HG02798 (cell line): ENCODE measurements around the gene WWOX.
"Not testable (repeated sequence)": the region's sequence is repeated elsewhere in the genome, so short reads cannot be mapped to it uniquely, and the experiment has no call there.

Experiments used
- ATAC-seq: cut with Tn5 transposase; IDR thresholded peaks from one replicate; pipeline ENCODE4 v1.9.1; 2021; ENCODE audit warnings: mild to moderate bottlenecking; ENCODE audit not compliant: unreplicated experiment, poor library complexity

WWOX gene

DNA sequence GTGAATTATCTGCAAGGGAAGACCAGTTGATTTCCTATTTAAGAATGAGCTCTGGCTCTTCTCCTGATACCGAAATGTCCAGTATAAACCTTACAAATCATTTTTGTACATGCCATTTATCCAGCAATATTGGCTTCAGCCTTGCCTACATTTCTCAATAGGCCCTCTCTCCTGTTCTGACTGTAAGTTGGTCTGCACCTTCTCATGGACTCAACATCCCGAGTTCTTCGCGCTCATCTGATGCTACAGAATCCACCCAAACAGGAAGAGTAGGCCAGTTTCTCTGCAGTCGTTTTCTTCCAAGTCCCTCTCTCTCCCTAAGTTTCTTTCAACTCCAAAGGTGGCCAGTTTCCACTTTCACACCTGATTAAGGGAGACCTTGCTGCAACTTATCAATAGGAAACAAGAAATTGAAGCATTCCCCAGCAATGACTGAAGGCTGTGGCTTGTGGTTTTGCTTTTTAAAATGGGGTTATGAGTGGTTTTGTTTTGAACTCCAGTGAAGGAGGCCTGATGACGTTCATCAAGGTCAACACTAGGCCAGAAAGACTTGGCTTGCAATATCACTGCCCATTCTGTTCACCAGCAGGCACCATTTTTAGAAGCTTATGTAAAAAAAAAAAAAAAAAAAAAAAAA lies 1118.0 kb downstream of the WWOX start:
- ATAC-seq: no peak

DNA sequence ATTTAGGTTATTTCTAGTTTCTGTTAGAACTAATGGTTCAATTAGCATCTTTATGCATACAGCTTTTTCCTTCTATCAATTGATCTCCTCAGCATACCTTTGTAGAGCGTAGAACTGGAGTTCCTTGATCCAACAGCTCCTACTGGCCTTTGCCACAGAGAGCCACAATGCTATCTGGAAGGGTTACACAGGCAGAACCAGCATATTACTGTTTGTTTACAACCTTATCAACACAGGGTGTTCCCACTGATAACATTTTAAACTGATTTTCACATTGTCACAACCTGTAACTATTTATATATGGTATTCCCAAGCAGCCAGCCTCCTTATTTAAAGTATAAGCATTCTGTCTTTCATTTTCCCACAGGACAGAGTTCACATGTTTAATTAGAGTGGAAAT lies 1118.9 kb downstream of the WWOX start:
- ATAC-seq: no peak

DNA sequence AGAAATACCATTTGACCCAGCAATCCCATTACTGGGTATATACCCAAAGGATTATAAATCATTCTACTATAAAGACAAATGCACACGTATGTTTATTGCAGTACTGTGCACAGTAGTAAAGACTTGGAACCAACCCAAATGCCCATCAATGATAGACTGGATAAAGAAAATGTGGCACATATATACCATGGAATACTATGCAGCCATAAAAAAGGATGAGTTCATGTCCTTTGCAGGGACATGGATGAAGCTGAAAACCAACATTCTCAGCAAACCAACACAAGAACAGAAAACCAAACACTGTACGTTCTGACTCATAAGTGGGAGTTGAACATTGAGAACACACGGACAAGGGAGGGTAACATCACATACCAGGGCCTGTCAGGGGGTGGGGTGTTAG lies 1126.5 kb downstream of the WWOX start:
- not testable (repeated sequence) for ATAC-seq

DNA sequence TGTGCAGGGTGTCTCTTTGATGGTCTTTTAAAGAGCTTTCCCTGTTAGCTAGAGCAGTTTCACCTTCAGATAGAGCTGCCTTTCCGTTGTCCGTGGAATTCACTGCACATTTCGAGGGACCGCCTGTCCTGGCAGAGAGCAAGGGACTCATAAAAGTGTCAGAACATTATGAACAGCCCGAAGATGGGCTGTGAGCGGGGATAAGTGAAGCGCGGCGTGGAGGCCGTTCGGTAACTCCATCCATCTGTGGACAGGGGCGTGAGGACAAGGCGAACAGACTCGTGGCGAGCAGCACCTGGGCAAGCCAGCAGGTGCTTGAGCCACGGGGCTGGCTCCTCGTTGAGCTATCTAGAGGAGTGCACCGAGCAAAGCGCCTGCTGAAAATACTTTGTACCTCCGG lies 1129.9 kb downstream of the WWOX start:
- no peak for ATAC-seq

DNA sequence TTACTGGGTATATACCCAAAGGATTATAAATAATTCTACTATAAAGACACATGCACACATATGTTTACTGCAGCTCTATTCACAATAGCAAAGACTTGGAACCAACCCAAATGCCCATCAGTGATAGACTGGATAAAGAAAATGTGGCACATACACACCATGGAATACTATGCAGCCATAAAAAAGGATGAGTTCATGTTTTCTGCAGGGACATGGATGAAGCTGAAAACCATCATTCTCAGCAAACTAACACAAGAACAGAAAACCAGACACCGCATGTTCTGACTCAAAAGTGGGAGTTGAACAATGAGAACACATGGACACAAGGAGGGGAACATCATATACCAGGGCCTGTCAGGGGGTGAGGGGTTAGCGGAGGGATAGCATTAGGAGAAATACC lies 1146.2 kb downstream of the WWOX start:
- not testable (repeated sequence) for ATAC-seq

DNA sequence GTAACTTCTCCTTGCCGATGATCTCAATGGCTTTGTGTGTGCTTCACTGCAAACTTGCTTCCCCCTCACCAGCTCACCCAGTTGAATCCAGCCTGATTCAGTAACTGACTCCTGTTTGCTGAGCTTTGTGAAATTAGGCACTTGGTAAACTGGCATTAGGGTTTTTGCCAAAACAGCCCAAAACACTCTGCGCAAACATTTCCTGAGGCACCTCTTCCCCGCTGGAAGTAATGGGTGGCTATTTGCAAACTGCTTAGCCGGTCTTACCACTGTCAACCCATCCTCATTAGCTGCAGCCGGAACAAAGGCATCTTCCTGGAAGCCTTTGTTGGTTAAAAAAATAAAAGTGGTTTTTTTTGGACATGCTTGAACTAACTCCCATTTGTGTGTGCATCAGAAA lies 1147.9 kb downstream of the WWOX start:
- no peak for ATAC-seq

DNA sequence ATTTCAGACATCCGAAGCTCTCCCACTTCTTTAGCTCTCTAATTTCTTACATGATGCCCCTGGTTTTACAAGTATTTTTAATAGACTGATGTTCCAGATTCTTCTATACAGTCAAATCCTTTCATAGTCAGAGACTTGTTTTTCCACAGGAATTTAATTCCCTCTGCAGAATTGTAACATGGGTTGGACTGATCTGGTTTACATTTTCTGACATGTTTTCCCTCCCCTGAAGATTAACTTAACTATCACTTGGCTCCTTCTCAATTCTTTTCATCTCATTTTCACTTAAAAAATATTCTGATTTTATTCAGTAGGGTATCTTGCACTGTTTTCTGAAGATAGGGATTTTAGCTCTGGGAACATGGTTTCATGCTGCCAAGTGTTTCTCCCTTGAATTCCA lies 1148.9 kb downstream of the WWOX start:
- no peak for ATAC-seq

DNA sequence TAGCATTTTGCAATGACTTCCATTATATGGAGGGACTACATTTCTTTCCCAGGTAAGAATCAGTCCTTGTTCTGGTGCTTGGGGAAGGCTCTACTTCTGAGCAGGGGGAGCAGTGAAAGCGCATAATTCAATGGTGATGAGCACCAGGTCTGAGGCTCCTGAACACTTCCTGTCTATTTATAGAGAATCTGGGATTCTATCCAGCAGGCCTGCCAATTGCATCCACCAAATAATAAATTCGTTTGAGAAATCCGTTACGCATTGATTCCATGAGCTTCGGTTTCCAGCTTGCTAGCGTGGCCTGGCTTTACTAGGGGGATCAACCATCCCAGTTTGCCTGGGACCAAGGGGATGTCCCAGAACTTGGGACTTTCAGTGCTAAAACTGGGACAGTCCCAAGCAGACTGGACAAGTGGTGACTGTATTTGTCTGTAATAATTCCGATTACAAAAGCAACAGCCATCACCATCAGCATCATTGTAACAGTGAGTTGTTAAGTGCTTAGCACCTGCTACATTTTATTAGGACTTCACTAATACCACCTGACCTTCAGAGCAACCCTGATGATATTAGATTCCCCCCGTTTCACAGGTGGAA lies 1151.1 kb downstream of the WWOX start:
- no peak for ATAC-seq

DNA sequence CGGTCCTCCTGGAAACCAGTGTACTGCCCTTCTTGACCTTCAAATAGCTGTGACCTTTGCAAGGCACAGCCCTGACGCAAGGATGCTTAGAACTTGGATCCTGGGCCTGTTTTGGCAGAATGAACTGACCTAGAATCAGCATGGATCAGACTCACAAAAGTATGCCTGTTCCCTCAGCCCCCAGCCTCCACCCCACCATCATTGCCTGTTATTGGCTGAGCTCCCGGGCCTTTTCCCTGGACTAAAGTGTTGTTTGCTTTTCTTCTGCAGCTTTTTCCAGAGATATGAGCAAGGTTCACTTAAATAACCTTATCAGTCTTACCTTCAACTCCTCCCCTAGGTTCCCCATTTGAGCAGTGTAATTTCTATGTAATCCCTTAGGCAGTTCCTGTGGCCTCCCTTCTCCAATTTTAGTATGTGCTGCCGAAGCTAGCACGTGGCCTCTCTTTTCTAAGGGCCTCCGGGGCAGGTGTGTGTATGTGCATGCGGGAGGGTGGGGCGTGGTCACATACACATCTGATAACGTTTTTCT lies 1153.7 kb downstream of the WWOX start:
- no peak for ATAC-seq

DNA sequence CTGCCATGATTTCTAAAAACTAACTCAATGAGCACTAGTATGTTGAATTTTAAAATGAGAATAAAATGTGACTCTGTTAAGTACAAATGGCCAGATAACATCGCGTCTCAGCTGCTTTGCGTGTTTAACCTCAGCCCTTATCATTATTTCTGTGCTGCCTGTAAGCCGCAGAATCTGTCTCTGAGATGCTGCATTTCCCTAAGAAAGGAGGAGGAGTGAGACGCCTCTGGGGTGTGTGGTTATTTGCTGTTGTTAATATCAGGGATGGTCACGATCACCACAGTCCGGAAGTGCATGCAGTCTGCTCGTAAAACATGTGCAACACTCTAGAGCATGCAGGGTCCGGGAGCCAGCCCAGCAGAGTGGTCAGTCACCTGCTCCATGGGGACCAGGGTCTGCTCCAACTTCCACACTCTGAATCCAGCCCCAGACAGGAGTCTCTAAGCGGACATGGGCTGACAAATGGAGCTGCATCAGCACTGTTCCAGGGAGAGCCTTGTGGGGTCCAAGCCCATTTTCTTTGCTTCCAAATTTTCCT lies 1158.6 kb downstream of the WWOX start:
- no peak for ATAC-seq

DNA sequence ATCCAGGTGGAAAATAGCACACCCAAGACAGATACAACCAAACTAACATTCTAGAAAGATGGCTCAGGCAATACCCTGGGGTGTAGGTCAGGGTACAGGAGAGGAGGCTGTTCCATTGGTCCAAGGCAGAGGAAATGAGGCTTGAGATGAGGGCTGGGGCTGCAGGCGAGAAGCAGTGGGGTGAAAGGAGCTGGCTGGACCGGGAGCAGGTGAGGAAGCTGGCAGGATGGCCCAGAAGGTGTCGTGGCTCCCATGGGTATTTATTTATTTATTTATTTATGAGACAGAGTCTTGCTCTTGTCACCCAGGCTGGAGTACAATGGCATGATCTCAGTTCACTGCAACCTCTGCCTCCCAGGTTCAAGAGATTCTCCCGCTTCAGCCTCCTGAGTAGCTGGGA lies 1161.4 kb downstream of the WWOX start:
- ATAC-seq: not testable (repeated sequence)

DNA sequence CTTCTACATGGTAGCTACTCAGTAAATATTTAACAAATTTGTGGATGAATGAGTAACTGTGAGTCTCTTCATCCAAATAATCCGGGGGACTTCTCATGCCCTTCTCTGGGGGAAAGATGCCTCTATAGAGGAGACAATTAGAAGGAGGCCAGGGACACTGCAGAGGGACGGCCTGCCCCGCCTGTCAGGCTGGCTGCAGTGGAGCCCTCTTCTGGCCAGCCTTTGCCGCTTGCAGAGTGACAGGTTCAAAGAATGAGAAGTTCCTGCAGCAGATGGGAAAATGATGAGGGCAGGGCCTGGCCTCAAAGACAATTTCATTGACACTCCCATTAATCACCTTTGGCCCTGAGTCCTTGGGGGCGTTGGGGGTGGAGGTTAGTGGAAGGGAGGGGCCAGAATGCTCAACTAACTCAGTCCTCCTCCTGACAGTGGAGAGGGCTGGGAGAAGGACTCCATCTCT lies 1162.1 kb downstream of the WWOX start:
- no peak for ATAC-seq

DNA sequence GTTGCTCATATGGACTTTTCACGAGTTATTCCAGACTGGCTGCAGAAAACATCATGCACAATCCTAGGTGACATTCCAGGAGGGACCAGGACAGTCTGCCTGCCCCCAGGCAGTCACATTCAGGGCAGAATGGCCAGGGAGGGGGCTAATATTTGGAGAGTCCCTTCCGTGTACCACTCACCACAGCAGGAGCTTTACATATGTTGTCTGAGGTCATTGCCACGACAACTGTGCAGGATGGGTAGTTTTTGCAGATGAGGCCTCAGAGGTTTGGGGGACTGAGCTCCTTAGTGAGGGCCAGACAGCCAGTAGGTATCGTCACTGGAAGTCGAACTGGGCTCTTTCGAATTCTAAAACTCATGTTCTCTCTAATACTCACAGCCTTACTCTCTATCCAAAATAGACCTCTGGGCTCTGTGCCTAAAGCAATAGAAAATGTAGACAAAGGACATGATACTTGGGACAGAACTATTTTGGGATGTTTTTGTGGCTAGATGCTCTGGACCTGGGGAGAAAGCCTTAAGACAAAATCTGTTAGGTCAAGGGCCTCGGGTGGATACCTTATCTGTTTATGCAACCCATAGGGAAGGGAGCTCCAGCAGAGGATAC lies 1162.6 kb downstream of the WWOX start:
- ATAC-seq: no peak
